K562 (cell line): ENCODE data around the gene SLC19A1. TPM values are rescaled to one million over a fixed set of nuclear protein-coding genes. Genes with fewer than 3 reads are reported as not detected.

Experiments
- ATAC-seq: fragments of 200-7000 bp; cut with Tn5 transposase; 3 replicates; pipeline ENCODE4 v1.9.1; 2020; ENCODE audit warnings: moderate library complexity
- BruUV-seq: library from RNA; stranded (reverse); fragments of 400-500 nt; replicated peaks from 2 replicates; lab custom pipeline; 2021; lab: Mats Ljungman, UMichigan
- CTCF ChIA-PET: fragments of 300-600 bp; formaldehyde crosslinking; extraction: SDS; loops from one replicate; lab custom pipeline; 2021; ENCODE audit warnings: low intra/inter-chr PET ratio; lab: Yijun Ruan, JAX
- POLR2A ChIA-PET: fragments of 300-600, 350-650 bp; sonication (Branson Sonifier 250); formaldehyde crosslinking; extraction: SDS; loops from one replicate; lab custom pipeline; 2021; ENCODE audit warnings: antibody characterized with exemption, inconsistent platforms; lab: Yijun Ruan, JAX
- DNase-seq, 4 experiments: peaks; one replicate each; pipeline versions ENCODE4 v3.0.0 to v3.0.0-alpha.2; 2011 to 2018; ENCODE audit warnings: low spot score in 3 of 4, mixed read lengths in 3 of 4; ENCODE audit errors: extremely low read depth in 1 of 4
- FAIRE-seq: peaks from 2 replicates; lab custom pipeline; 2011; peaks lifted over from hg19 to GRCh38; lab: Jason Lieb, UNC
- H2AFZ ChIP-seq: 2 replicates; pipeline ENCODE4 v1.6.0; 2011; ENCODE audit warnings: low read depth, low read length, control low read depth, inconsistent platforms
- H3K27ac ChIP-seq: fragments of 200-600 bp; 3 replicates; pipeline ENCODE4 v1.8.0; 2011; ENCODE audit warnings: low read depth, mild to moderate bottlenecking, control low read depth, inconsistent platforms, low read length, moderate library complexity, mixed read lengths; ENCODE audit errors: extremely low read depth
- H3K27me3 ChIP-seq, 2 experiments: fragments of 300-600 bp in 1 of 2; 2 replicates in 1 of 2; 3 replicates in 1 of 2; pipeline versions ENCODE4 v1.6.0 to v1.8.0; 2011; ENCODE audit warnings: inconsistent platforms in 2 of 2, low read length in 2 of 2, mild to moderate bottlenecking in 1 of 2, mixed read lengths in 1 of 2, moderate library complexity in 1 of 2; ENCODE audit not compliant: control insufficient read depth in 2 of 2, insufficient read depth in 2 of 2
- H3K36me3 ChIP-seq: fragments of 300-600 bp; 3 replicates; pipeline ENCODE4 v1.8.0; 2011; ENCODE audit warnings: mild to moderate bottlenecking, low read length, inconsistent platforms; ENCODE audit not compliant: control insufficient read depth, insufficient read depth
- H3K4me1 ChIP-seq, 2 experiments: fragments of 200-600 bp in 1 of 2; replicated peaks in 1 of 2; 2 replicates in 1 of 2; 3 replicates in 1 of 2; pipeline versions ENCODE4 v1.5.1 to v1.8.0; 2011; ENCODE audit warnings: inconsistent platforms in 2 of 2, low read length in 2 of 2, mild to moderate bottlenecking in 1 of 2, mixed read lengths in 1 of 2, moderate library complexity in 1 of 2; ENCODE audit not compliant: control insufficient read depth in 2 of 2, insufficient read depth in 2 of 2
- H3K4me2 ChIP-seq: 2 replicates; pipeline ENCODE4 v1.6.1; 2011; ENCODE audit warnings: low read length, control low read depth, inconsistent platforms, mixed read lengths; ENCODE audit not compliant: insufficient read depth
- H3K4me3 ChIP-seq: fragments of 200-600 bp; sonication (generic), shearing (Covaris generic); 2 replicates; pipeline ENCODE4 v1.5.1; 2016; ENCODE audit warnings: control low read depth, inconsistent platforms
- H3K79me2 ChIP-seq: fragments of 200-600 bp; 3 replicates; pipeline ENCODE4 v1.8.0; 2011; ENCODE audit warnings: low read length, inconsistent platforms; ENCODE audit not compliant: control insufficient read depth, insufficient read depth
- H3K9ac ChIP-seq, 2 experiments: 2 replicates each; pipeline versions ENCODE4 v1.6.0 to v1.6.1; 2011; ENCODE audit warnings: low read depth in 2 of 2, low read length in 2 of 2, control low read depth in 1 of 2, inconsistent platforms in 1 of 2, mild to moderate bottlenecking in 1 of 2, mixed read lengths in 1 of 2; ENCODE audit not compliant: insufficient read depth in 1 of 2
- H3K9me1 ChIP-seq: one replicate; pipeline ENCODE4 v1.6.0; 2011; ENCODE audit warnings: inconsistent platforms, mild to moderate bottlenecking, low read length, moderate library complexity; ENCODE audit not compliant: control insufficient read depth, insufficient read depth
- H3K9me3 ChIP-seq: replicated peaks from 2 replicates; pipeline ENCODE4 v1.5.1; 2011; ENCODE audit warnings: low read depth, low read length, inconsistent platforms; ENCODE audit not compliant: control insufficient read depth, insufficient read depth
- H4K20me1 ChIP-seq: replicated peaks from 2 replicates; pipeline ENCODE4 v1.6.1; 2011; ENCODE audit warnings: low read length, inconsistent platforms, mixed read lengths; ENCODE audit not compliant: control insufficient read depth, insufficient read depth
- C11orf30 ChIP-seq: fragments of 450-650 bp; IDR thresholded peaks from 2 replicates; pipeline ENCODE4 v1.6.1; 2016; ENCODE audit warnings: low read depth, mild to moderate bottlenecking
- CBX1 ChIP-seq: sonication (generic); IDR thresholded peaks from 2 replicates; pipeline ENCODE4 v1.6.1; 2016; ENCODE audit warnings: antibody characterized with exemption, low read depth, mild to moderate bottlenecking
- CEBPG ChIP-seq, 3 experiments: fragments of 200-800 bp in 1 of 3; sonication (Bioruptor generic) in 1 of 3; sonication (generic) in 1 of 3; formaldehyde crosslinking in 1 of 3; IDR thresholded peaks in 2 of 3; conservative IDR thresholded peaks in 1 of 3; 2 replicates each; pipeline versions ENCODE4 v1.6.1 to v1.8.0; 2016 to 2022; ENCODE audit warnings: missing compliant biosample characterization in 2 of 3, missing genetic modification characterization in 2 of 3, mild to moderate bottlenecking in 1 of 3, missing genetic modification reagents in 1 of 3
- CREM ChIP-seq: IDR thresholded peaks from 2 replicates; pipeline ENCODE4 v1.6.1; 2014; ENCODE audit warnings: antibody characterized with exemption, low read depth
- E2F6 ChIP-seq, 2 experiments: IDR thresholded peaks; 2 replicates each; pipeline ENCODE4 v1.6.1; 2011; ENCODE audit warnings: borderline replicate concordance in 1 of 2, control low read depth in 1 of 2, low read depth in 1 of 2, low read length in 1 of 2, mild to moderate bottlenecking in 1 of 2, mixed read lengths in 1 of 2, moderate library complexity in 1 of 2; ENCODE audit not compliant: insufficient read depth in 1 of 2, insufficient read length in 1 of 2, poor library complexity in 1 of 2, severe bottlenecking in 1 of 2; ENCODE audit errors: extremely low read depth in 1 of 2
- FOS ChIP-seq: IDR thresholded peaks from 3 replicates; pipeline ENCODE4 v1.6.1; 2011; ENCODE audit not compliant: insufficient read length; ENCODE audit errors: extremely low read depth
- GATAD2A ChIP-seq: fragments of 450-650 bp; IDR thresholded peaks from 2 replicates; pipeline ENCODE4 v1.6.1; 2017
- HDAC1 ChIP-seq, 2 experiments: fragments of 450-650 bp; IDR thresholded peaks; 2 replicates each; pipeline ENCODE4 v1.6.1; 2016 to 2017; ENCODE audit warnings: inconsistent platforms in 1 of 2, mild to moderate bottlenecking in 1 of 2, moderate library complexity in 1 of 2
- KDM1A ChIP-seq, 2 experiments: fragments of 450-650 bp; IDR thresholded peaks; 2 replicates each; pipeline ENCODE4 v1.6.1; 2016; ENCODE audit warnings: mild to moderate bottlenecking in 2 of 2
- L3MBTL2 ChIP-seq: fragments of 450-650 bp; IDR thresholded peaks from 2 replicates; pipeline ENCODE4 v1.6.1; 2016; ENCODE audit warnings: mild to moderate bottlenecking, moderate library complexity
- MECOM ChIP-seq: fragments of 250-450 bp; sonication (Bioruptor Pico); IDR thresholded peaks from 2 replicates; pipeline ENCODE4 v1.8.0; 2022; ENCODE audit warnings: inconsistent platforms
- NFE2 ChIP-seq: IDR thresholded peaks from 2 replicates; pipeline ENCODE4 v1.6.1; 2014; ENCODE audit warnings: antibody characterized with exemption, low read depth
- PHF8 ChIP-seq: fragments of 200-600 bp; sonication (generic); IDR thresholded peaks from 2 replicates; pipeline ENCODE4 v1.6.1; 2012; ENCODE audit warnings: mixed run types, mild to moderate bottlenecking, inconsistent platforms, low read length, moderate library complexity, borderline replicate concordance
- POLR2AphosphoS5 ChIP-seq: IDR thresholded peaks from 2 replicates; pipeline ENCODE4 v1.6.1; 2011; ENCODE audit warnings: mild to moderate bottlenecking, low read depth, low read length, moderate library complexity; ENCODE audit not compliant: control insufficient read depth, insufficient read depth
- SNRNP70 ChIP-seq: fragments of 200-400 bp; formaldehyde crosslinking; optimal IDR thresholded peaks from 2 replicates; pipeline ENCODE3; 2017; ENCODE audit warnings: low read depth, low read length
- SP1 ChIP-seq: sonication (generic); formaldehyde crosslinking; IDR thresholded peaks from 2 replicates; pipeline ENCODE4 v1.8.1; 2022; ENCODE audit warnings: mild to moderate bottlenecking, missing genetic modification reagents
- SUPT5H ChIP-seq: fragments of 450-650 bp; IDR thresholded peaks from 2 replicates; pipeline ENCODE4 v1.6.1; 2016
- TEAD4 ChIP-seq, 2 experiments: sonication (generic) in 1 of 2; formaldehyde crosslinking in 1 of 2; IDR thresholded peaks; 2 replicates each; pipeline versions ENCODE4 v1.6.1 to v1.8.0; 2012 to 2022; ENCODE audit warnings: borderline replicate concordance in 1 of 2, inconsistent platforms in 1 of 2, low read length in 1 of 2, mild to moderate bottlenecking in 1 of 2, missing genetic modification reagents in 1 of 2
- ZNF316 ChIP-seq: fragments of 450-650 bp; IDR thresholded peaks from 2 replicates; pipeline ENCODE4 v1.6.1; 2016
- WGBS: fragments of 100-300 bp; shearing (Covaris generic); methylation state at CpG from one replicate; pipeline ENCODE4 v1.1.6; 2016; ENCODE audit warnings: low coverage, mixed read lengths; ENCODE audit not compliant: insufficient coverage; ENCODE audit errors: missing lambda C conversion rate; 5-methylcytosine and 5-hydroxymethylcytosine counted together
- in situ Hi-C: fragments of 300-500 bp; cut with MboI; formaldehyde crosslinking; loops from 4 replicates; pipeline ENCODE4 v1.15.0; 2018; ENCODE audit warnings: inconsistent platforms, mixed read lengths
- intact Hi-C: fragments of 100-400 bp; cut with micrococcal nuclease; formaldehyde crosslinking; loops from 2 replicates; pipeline ENCODE4 v1.14.2; 2022
- polyA plus RNA-seq, 8 experiments: library from polyadenylated mRNA; depleted of rRNA in 4 of 8; stranded (reverse) in 5 of 8; unstranded in 3 of 8; fragments of >200 nt; fragmentation: Nextera tagmentation in 2 of 8; fragmentation: Illumina TruSeq in 1 of 8; extraction: Ambion mirVana in 2 of 8; extraction: Trizol in 1 of 8; gene quantifications; 2 replicates each; pipeline versions ENCODE4 v1.2.1 to v1.2.3, GENCODE V29; 2011 to 2014; ENCODE audit warnings: inconsistent platforms in 1 of 8, missing spikeins in 1 of 8
- total RNA-seq, 7 experiments: library from RNA; depleted of rRNA in 6 of 7; stranded (reverse); fragments of >200 nt in 6 of 7; fragmentation: Illumina TruSeq in 2 of 7; extraction: Trizol in 2 of 7; gene quantifications; 2 replicates each; pipeline versions ENCODE4 v1.2.1 to v1.2.3, GENCODE V29; 2011 to 2021; ENCODE audit warnings: low replicate concordance in 1 of 7

Gene SLC19A1
- total and polyA plus RNA-seq, 9 of the 15 experiments (the other 6 are each of a cell fraction or from before 2014, with no cell fraction given): 0.65 to 88.7 (median 12.0) TPM

DNA sequence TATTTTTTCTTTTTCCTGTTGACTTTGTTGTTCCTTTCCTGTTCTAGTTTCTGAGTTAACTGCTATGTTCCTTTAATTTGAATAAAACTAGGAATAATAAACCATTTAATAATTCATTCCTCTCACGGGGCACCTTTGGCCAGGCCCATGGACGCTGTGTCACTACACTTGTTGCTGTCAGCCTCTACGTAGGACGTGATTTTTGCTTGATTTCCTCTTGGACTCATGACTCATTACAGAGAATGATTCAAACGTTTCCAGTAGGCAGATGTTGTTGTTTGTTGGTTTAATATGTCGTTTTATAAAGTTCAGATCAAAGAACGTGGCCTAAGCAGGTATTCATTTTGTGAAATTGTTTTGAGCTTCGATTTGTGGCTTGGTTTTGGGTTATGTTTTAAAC, 9.1 kb upstream of the SLC19A1 start (continued):
- TF ChIP-seq NFE2 (peak; percentile 40; the same call in 1 of the 2 replicates), KDM1A (IDR thresholded peaks at IDR 0.05) (peak; percentile 61 to 69; a peak in 3 of 4 replicates), CREM (peak; percentile 45; the same call in 1 of the 2 replicates), POLR2AphosphoS5 (no peak), C11orf30 (0 out of 2 replicates have a peak, but pooled peaks have one; percentile 11), FOS (peak; percentile 17), HDAC1 (IDR thresholded peaks at IDR 0.05) (no peak), TEAD4 (IDR thresholded peaks at IDR 0.05; ENCODE audit: low read length) (no peak), TEAD4 (CRISPR knock-in tag; IDR thresholded peaks at IDR 0.05; ENCODE audit: borderline replicate concordance) (no peak), PHF8 (0 out of 2 replicates have a peak, but pooled peaks have one; percentile 4)

DNA sequence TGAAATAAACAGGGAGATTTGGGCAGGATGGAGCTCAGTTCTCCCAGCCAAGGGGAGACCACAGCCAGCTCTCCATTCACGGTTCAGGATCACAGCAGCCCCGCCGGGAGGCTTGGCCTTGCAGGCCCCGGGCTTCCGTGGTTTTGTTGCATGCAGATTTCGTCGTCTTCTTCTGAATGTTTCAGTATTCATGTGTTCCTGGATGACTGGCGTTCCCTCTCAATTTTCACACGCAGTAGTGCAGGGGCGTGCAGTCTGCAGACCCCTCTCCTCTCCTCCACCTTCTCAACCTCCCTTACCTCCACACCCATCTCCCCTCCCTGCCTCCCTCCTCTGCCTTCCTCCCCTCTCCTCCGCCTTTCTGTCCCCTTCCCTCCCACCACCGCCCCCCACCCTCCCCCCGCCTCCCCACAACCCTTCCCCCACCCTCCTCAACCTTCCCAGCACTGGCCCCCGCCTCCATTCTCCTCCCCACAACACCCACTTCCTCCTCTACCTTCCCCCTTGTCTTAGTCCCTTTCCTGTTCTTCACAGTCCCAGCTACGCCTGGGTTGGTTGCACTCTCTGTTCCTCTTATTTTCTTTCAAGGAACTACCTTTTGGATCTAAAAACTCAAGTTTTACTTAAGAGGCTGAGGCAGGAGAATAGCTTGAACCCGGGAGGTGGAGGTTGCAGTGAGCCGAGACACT, 8.4 kb upstream of the SLC19A1 start:
- Histone ChIP-seq H3K27ac (no peak overlapping the region), H3K36me3 (no peaks in the 10 kb centered on the region), H3K9me1 (no peaks in the 10 kb centered on the region), H3K9ac (peak overlapping the region in 1 of 2 experiments; percentile 7; a peak in 1 of 4 replicates), H3K4me2 (no peak overlapping the region), H3K9me3 (no peaks in the 10 kb centered on the region), H3K79me2 (no peaks in the 10 kb centered on the region), H2AFZ (peak overlapping the region; percentile 56), H4K20me1 (no peaks in the 10 kb centered on the region), H3K4me1 (peaks cover 14 to 46% of the 10 kb centered on the region in 2 experiments; a peak in 3 of 5 replicates), H3K27me3 (peaks cover 4 to 13% of the 10 kb centered on the region in 2 experiments; a peak in 4 of 5 replicates), H3K4me3 (no peak overlapping the region)
- ChIA-PET POLR2A (interaction anchor here (0.6 to 0.8 kb wide), 3 partner anchors 10 to 268 kb away, joined by 3 read pairs; no protein-coding TSS in a partner anchor), CTCF (no interaction called here)
- no peak for FAIRE-seq
- BruUV-seq: no TSS peak
- ATAC-seq: peak; percentile 6; the same call in 1 of the 3 replicates
- DNase-seq: peak in 1 of 4 experiments; percentile 28
- 14% methylated on average over 14 of the region's 17 CpGs for WGBS
- in situ Hi-C loops: no loop called here
- intact Hi-C loops: no loop called here
- TF ChIP-seq SUPT5H (no peak), CBX1 (no peak), E2F6 (IDR thresholded peaks at IDR 0.05; ENCODE audit: borderline replicate concordance in 1 of 2, extremely low read depth in 1 of 2, insufficient read depth in 1 of 2, insufficient read length in 1 of 2, low read depth in 1 of 2, low read length in 1 of 2, poor library complexity in 1 of 2, severe bottlenecking in 1 of 2) (peak in 1 of 2 experiments; percentile 5), L3MBTL2 (0 out of 2 replicates have a peak, but pooled peaks have one; percentile 28), MECOM (CRISPR knock-in tag) (no peak), GATAD2A (no peak), SNRNP70 (no peak), CEBPG (CRISPR knock-in tag; IDR thresholded peaks at IDR 0.05) (peak; percentile 12; the same call in 1 of the 2 replicates), CEBPG (tag; conservative IDR thresholded peaks at IDR 0.05 in 1 of 2, IDR thresholded peaks at IDR 0.05 in 1 of 2) (no peak), ZNF316 (no peak), SP1 (CRISPR knock-in tag) (no peak)
